ENCODE measurements around the gene THEM5.
"Not testable (repeated sequence)": the region's sequence is repeated elsewhere in the genome, so short reads cannot be mapped to it uniquely, and the experiment has no call there.

The THEM5 gene

GRCh38 chr1:151887028-151887427 lies 33.5 kb upstream of the THEM5 start:
- no peaks in the 10 kb centered on the region for H3K4me1 ChIP-seq
- peaks cover 0 to 7% (median 0%) of the 10 kb centered on the region in 11 experiments; a peak in 2 of 22 replicates for H3K9me3 ChIP-seq (replicated peaks in 1 of 11)
- H3K9ac ChIP-seq: no peak overlapping the region
- no peaks in the 10 kb centered on the region for H4K20me1 ChIP-seq
- no peak overlapping the region for H3K4me2 ChIP-seq
- no peak overlapping the region for H3K27ac ChIP-seq
- H3K36me3 ChIP-seq: no peaks in the 10 kb centered on the region
- H3K4me3 ChIP-seq: no peak overlapping the region
- H3K27me3 ChIP-seq: no peaks in the 10 kb centered on the region
- no peak for TF ChIP-seq Cebpa-rat (IDR thresholded peaks at IDR 0.05)

DNA sequence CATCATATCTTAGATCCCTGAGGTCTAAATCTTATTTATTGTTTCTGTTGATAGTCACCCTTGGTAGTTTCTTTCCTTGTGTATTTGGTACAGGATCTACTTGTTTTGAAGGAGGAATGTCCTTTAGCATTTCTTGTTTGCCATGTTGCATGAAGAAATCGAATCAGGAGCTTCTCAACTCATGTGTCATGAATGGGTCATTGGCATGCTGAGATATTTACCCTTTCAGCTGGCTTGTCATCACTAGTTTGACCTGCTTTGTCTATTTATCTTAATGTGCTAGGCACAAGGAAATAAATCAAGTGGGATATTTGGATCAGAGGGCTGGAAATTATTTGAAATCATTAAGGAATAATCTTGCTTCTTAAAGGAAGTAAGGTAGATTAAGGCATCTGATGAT lies 32.0 kb upstream of the THEM5 start:
- H3K4me3 ChIP-seq: no peak overlapping the region
- H3K4me2 ChIP-seq: no peak overlapping the region
- no peaks in the 10 kb centered on the region for H3K4me1 ChIP-seq
- no peak overlapping the region for H3K27ac ChIP-seq
- no peak overlapping the region for H3K9ac ChIP-seq
- no peak for TF ChIP-seq Cebpa-rat (IDR thresholded peaks at IDR 0.05)
- H3K9me3 ChIP-seq (replicated peaks in 1 of 11): peaks cover 0 to 7% (median 0%) of the 10 kb centered on the region in 11 experiments; a peak in 2 of 22 replicates
- no peaks in the 10 kb centered on the region for H3K36me3 ChIP-seq
- H3K27me3 ChIP-seq: no peaks in the 10 kb centered on the region
- H4K20me1 ChIP-seq: no peaks in the 10 kb centered on the region

DNA sequence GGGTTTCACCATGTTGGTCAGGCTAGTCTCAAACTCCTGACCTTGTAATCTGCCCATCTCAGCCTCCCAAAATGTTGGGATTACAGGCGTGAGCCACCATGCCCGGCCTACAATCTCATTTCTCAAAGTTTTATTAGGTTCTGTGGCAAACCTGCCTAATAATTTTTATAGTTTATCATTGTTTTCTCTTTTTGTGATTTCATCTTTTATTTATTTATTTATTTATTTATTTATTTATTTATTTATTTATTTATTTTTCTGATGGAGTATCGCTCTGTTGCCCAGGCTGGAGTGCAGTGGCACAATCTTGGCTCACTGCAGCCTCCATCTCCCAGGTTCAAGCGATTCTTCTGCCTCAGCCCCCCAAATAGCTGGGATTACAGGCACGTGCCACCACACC lies 31.4 kb upstream of the THEM5 start:
- not testable (repeated sequence) for H3K36me3 ChIP-seq; H3K4me1 ChIP-seq; H3K9ac ChIP-seq; H3K4me2 ChIP-seq; H4K20me1 ChIP-seq; H3K4me3 ChIP-seq; H3K9me3 ChIP-seq (replicated peaks in 1 of 11); H3K27ac ChIP-seq; H3K27me3 ChIP-seq

- not testable (repeated sequence) for H3K4me1 ChIP-seq; H3K27ac ChIP-seq; H3K4me3 ChIP-seq; H3K9ac ChIP-seq; H4K20me1 ChIP-seq; H3K9me3 ChIP-seq (replicated peaks in 1 of 11); H3K36me3 ChIP-seq; H3K4me2 ChIP-seq; H3K27me3 ChIP-seq
Measured at GRCh38 chr1:151884445-151884844, 30.9 kb upstream of the THEM5 start.

- not testable (repeated sequence) for H3K4me3 ChIP-seq; H4K20me1 ChIP-seq; H3K9ac ChIP-seq; H3K9me3 ChIP-seq (replicated peaks in 1 of 11); H3K4me2 ChIP-seq; H3K27me3 ChIP-seq; H3K4me1 ChIP-seq; H3K27ac ChIP-seq; H3K36me3 ChIP-seq
Measured at GRCh38 chr1:151883898-151884297, 30.4 kb upstream of the THEM5 start.

GRCh38 chr1:151882918-151883317 lies 29.4 kb upstream of the THEM5 start:
- not testable (repeated sequence) for H3K9ac ChIP-seq; H3K4me2 ChIP-seq; H3K36me3 ChIP-seq; H4K20me1 ChIP-seq; H3K4me3 ChIP-seq; H3K27ac ChIP-seq; H3K4me1 ChIP-seq; H3K9me3 ChIP-seq (replicated peaks in 1 of 11); H3K27me3 ChIP-seq

- Histone ChIP-seq H3K27me3 (no peaks in the 10 kb centered on the region), H3K36me3 (no peaks in the 10 kb centered on the region), H3K4me3 (no peak overlapping the region), H3K4me1 (no peaks in the 10 kb centered on the region), H3K9me3 (replicated peaks in 1 of 11) (peaks cover 0 to 7% (median 0%) of the 10 kb centered on the region in 11 experiments; a peak in 2 of 22 replicates), H4K20me1 (no peaks in the 10 kb centered on the region), H3K9ac (no peak overlapping the region), H3K4me2 (no peak overlapping the region), H3K27ac (no peak overlapping the region)
- TF ChIP-seq Cebpa-rat (IDR thresholded peaks at IDR 0.05): no peak
Measured at GRCh38 chr1:151882466-151882865, 29.0 kb upstream of the THEM5 start.

GRCh38 chr1:151881479-151881878 lies 28.0 kb upstream of the THEM5 start:
- H3K27ac ChIP-seq: no peak overlapping the region
- H3K4me3 ChIP-seq: no peak overlapping the region
- no peaks in the 10 kb centered on the region for H4K20me1 ChIP-seq
- H3K27me3 ChIP-seq: no peaks in the 10 kb centered on the region
- no peaks in the 10 kb centered on the region for H3K4me1 ChIP-seq
- H3K9me3 ChIP-seq (replicated peaks in 1 of 11): no peaks in the 10 kb centered on the region
- no peaks in the 10 kb centered on the region for H3K36me3 ChIP-seq
- no peak for TF ChIP-seq Cebpa-rat (IDR thresholded peaks at IDR 0.05)
- H3K9ac ChIP-seq: no peak overlapping the region
- no peak overlapping the region for H3K4me2 ChIP-seq

DNA sequence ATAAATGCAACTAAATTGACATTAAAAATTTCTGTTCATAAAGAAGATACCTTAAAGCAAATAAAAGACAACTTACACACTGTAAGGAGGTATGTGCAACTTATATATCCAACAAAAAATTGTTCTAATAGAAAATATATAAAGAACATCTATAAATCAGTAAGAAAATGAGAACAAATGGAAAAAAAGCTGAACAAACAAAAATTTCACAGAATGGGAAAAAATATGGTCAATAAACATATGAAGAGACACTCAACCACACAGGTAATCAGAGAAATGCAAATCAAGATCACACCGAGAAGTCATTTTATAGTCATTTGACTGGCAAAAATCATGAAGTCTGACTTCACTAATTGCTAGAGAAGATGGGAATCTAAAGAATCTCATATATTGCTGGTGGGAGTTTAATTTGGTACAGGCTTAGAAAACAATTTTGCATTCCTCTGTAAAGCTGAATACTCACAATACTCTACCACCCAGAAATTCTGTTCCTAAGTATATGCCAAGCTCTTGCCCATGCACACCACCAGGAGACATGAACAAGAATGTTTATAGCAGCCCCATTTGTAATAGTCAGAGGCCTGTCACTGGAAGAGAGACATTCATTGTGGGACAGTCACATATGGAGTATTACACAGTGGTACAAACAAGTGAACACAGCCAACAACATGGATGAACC lies 22.0 kb upstream of the THEM5 start:
- Histone ChIP-seq H3K4me2 (no peak overlapping the region), H3K27me3 (no peaks in the 10 kb centered on the region), H3K36me3 (no peaks in the 10 kb centered on the region), H3K4me1 (peaks cover 12 to 23% (median 17%) of the 10 kb centered on the region in 10 experiments), H3K27ac (no peak overlapping the region), H3K9ac (no peak overlapping the region), H4K20me1 (no peaks in the 10 kb centered on the region), H3K9me3 (replicated peaks in 1 of 11) (no peaks in the 10 kb centered on the region), H3K4me3 (no peak overlapping the region)
- no peak for TF ChIP-seq Cebpa-rat (IDR thresholded peaks at IDR 0.05)

DNA sequence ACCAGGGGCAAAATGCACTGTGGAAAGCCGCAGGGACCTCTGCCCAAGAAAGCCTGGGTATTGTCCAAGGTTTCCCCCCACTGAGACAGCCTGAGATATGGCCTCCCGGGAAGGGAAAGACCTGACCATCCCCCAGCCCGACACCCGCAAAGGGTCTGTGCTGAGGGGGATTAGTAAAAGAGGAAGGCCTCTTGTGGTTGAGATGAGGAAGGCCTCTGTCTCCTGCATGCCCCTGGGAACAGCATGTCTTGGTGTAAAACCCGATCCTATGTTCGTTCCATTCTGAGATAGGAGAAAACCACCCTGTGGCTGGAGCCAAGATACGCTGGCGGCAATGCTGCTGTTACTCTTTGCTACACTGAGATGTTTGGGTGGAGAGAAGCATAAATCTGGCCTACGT lies 19.3 kb upstream of the THEM5 start:
- not testable (repeated sequence) for H3K4me3 ChIP-seq; H3K27ac ChIP-seq; H4K20me1 ChIP-seq; H3K36me3 ChIP-seq; H3K9me3 ChIP-seq (replicated peaks in 1 of 11); H3K9ac ChIP-seq; H3K27me3 ChIP-seq
- peaks cover 15 to 31% (median 20%) of the 10 kb centered on the region in 10 experiments for H3K4me1 ChIP-seq
- H3K4me2 ChIP-seq: peak overlapping the region; percentile 38 to 73 (median 68)
